HG03103 (cell line): ENCODE results near the gene SEC11A.
"Not testable (repeated sequence)": the region's sequence is repeated elsewhere in the genome, so short reads cannot be mapped to it uniquely, and the experiment has no call there.

Experiments used
- ATAC-seq: cut with Tn5 transposase; IDR thresholded peaks from one replicate; pipeline ENCODE4 v1.9.1; 2021; ENCODE audit warnings: low read depth; ENCODE audit not compliant: unreplicated experiment

SEC11A gene

GRCh38 chr15:84716036-84716732, at the start of gene SEC11A:
SEC11A (minus strand) TSS chr15:84716139; CDS start chr15:84716075, 64 bp downstream.
- ATAC-seq = peak; percentile 84

- ATAC-seq = no peak
Measured at GRCh38 chr15:84765675-84766074, 49.7 kb upstream of the SEC11A start.

- no peak for ATAC-seq
Measured at GRCh38 chr15:84764989-84765388, 49.0 kb upstream of the SEC11A start.

GRCh38 chr15:84764585-84764984, 48.6 kb upstream of the SEC11A start:
- ATAC-seq = no peak

- ATAC-seq = no peak
Measured at GRCh38 chr15:84762840-84763572, 47.1 kb upstream of the SEC11A start.

- ATAC-seq = no peak
Measured at GRCh38 chr15:84761607-84762131, 45.7 kb upstream of the SEC11A start.

GRCh38 chr15:84760219-84760618, 44.3 kb upstream of the SEC11A start:
- no peak for ATAC-seq

GRCh38 chr15:84759018-84759417, 43.1 kb upstream of the SEC11A start:
- no peak for ATAC-seq

GRCh38 chr15:84755736-84756527, 40.0 kb upstream of the SEC11A start:
- no peak for ATAC-seq

GRCh38 chr15:84754889-84755288, 39.0 kb upstream of the SEC11A start:
- not testable (repeated sequence) for ATAC-seq

- ATAC-seq = no peak
Measured at GRCh38 chr15:84752700-84753099, 36.8 kb upstream of the SEC11A start.

- ATAC-seq = no peak
Measured at GRCh38 chr15:84752195-84752594, 36.3 kb upstream of the SEC11A start.

GRCh38 chr15:84751721-84752120, 35.8 kb upstream of the SEC11A start:
- ATAC-seq = not testable (repeated sequence)

GRCh38 chr15:84750583-84751092, 34.7 kb upstream of the SEC11A start:
- no peak for ATAC-seq

GRCh38 chr15:84749111-84749991, 33.4 kb upstream of the SEC11A start:
- no peak for ATAC-seq

GRCh38 chr15:84748274-84749110, 32.6 kb upstream of the SEC11A start, which contains the start of gene ZNF592:
ZNF592 (plus strand) TSS chr15:84748592; CDS start chr15:84782676, 34,084 bp downstream.
- peak; percentile 45 for ATAC-seq

GRCh38 chr15:84747416-84748273, 31.7 kb upstream of the SEC11A start:
- ATAC-seq = peak; percentile 33

GRCh38 chr15:84741121-84741520, 25.2 kb upstream of the SEC11A start:
- no peak for ATAC-seq
